ENCODE data around the gene DRC3.
"Not testable (repeated sequence)": the region's sequence is repeated elsewhere in the genome, so short reads cannot be mapped to it uniquely, and the experiment has no call there.

The DRC3 gene

GRCh38 chr17:17987187-17987896 is 14.7 kb downstream of the DRC3 start:
- H3K4me2 ChIP-seq (ENCODE audit: low read length): no peak overlapping the region
- H3K36me3 ChIP-seq (ENCODE audit: insufficient read depth, low read length): no peaks in the 10 kb centered on the region
- H3K9ac ChIP-seq (ENCODE audit: low read depth, low read length): no peak overlapping the region
- H3K27me3 ChIP-seq (ENCODE audit: control insufficient read depth, insufficient read depth, low read length): no peaks in the 10 kb centered on the region
- H3K4me1 ChIP-seq (ENCODE audit: control insufficient read depth, insufficient read depth, low read length): peaks cover 18% of the 10 kb centered on the region
- H3K9me3 ChIP-seq (replicated peaks; ENCODE audit: low read length): no peaks in the 10 kb centered on the region
- H3K4me3 ChIP-seq (ENCODE audit: low read length): no peak overlapping the region

GRCh38 chr17:17987901-17988300 is 15.2 kb downstream of the DRC3 start:
- no peaks in the 10 kb centered on the region for H3K9me3 ChIP-seq (replicated peaks; ENCODE audit: low read length)
- no peak overlapping the region for H3K4me2 ChIP-seq (ENCODE audit: low read length)
- no peaks in the 10 kb centered on the region for H3K27me3 ChIP-seq (ENCODE audit: control insufficient read depth, insufficient read depth, low read length)
- H3K4me3 ChIP-seq (ENCODE audit: low read length): no peak overlapping the region
- peaks cover 18% of the 10 kb centered on the region for H3K4me1 ChIP-seq (ENCODE audit: control insufficient read depth, insufficient read depth, low read length)
- H3K36me3 ChIP-seq (ENCODE audit: insufficient read depth, low read length): no peaks in the 10 kb centered on the region
- H3K9ac ChIP-seq (ENCODE audit: low read depth, low read length): no peak overlapping the region

GRCh38 chr17:17988427-17988945 is 15.8 kb downstream of the DRC3 start:
- H3K9me3 ChIP-seq (replicated peaks; ENCODE audit: low read length): no peaks in the 10 kb centered on the region
- no peaks in the 10 kb centered on the region for H3K27me3 ChIP-seq (ENCODE audit: control insufficient read depth, insufficient read depth, low read length)
- no peak overlapping the region for H3K9ac ChIP-seq (ENCODE audit: low read depth, low read length)
- H3K4me2 ChIP-seq (ENCODE audit: low read length): no peak overlapping the region
- H3K4me3 ChIP-seq (ENCODE audit: low read length): no peak overlapping the region
- peaks cover 13% of the 10 kb centered on the region for H3K4me1 ChIP-seq (ENCODE audit: control insufficient read depth, insufficient read depth, low read length)
- no peaks in the 10 kb centered on the region for H3K36me3 ChIP-seq (ENCODE audit: insufficient read depth, low read length)

- H3K27me3 ChIP-seq (ENCODE audit: control insufficient read depth, insufficient read depth, low read length): no peaks in the 10 kb centered on the region
- no peak overlapping the region for H3K4me2 ChIP-seq (ENCODE audit: low read length)
- no peaks in the 10 kb centered on the region for H3K36me3 ChIP-seq (ENCODE audit: insufficient read depth, low read length)
- no peaks in the 10 kb centered on the region for H3K9me3 ChIP-seq (replicated peaks; ENCODE audit: low read length)
- peaks cover 13% of the 10 kb centered on the region for H3K4me1 ChIP-seq (ENCODE audit: control insufficient read depth, insufficient read depth, low read length)
- H3K4me3 ChIP-seq (ENCODE audit: low read length): no peak overlapping the region
- H3K9ac ChIP-seq (ENCODE audit: low read depth, low read length): no peak overlapping the region
These were observed 16.4 kb downstream of the DRC3 start for GRCh38 chr17:17989081-17989480.

DNA sequence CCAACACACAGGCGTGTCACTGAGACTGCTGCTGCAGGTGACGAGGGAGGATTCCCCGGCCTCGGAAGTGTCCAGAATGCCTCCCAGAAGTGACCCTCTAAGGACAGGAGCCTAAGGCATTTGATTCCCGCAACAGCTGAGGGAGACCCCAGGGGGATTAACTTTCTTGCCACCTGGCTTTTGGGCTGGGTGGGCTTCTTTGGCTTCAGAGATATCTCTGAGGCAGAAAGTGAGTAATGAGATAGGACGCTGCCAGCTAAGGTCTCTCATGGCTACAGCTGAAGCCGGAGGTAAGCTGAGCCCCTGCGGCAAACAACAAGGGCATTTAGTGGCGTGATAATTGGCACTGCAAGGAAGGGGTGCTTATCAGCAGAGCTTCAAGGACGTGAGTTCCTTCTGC is 17.0 kb downstream of the DRC3 start:
- no peaks in the 10 kb centered on the region for H3K36me3 ChIP-seq (ENCODE audit: insufficient read depth, low read length)

GRCh38 chr17:17990282-17990681 is 17.6 kb downstream of the DRC3 start:
- Histone ChIP-seq H3K36me3 (ENCODE audit: insufficient read depth, low read length) (no peaks in the 10 kb centered on the region), H3K4me3 (ENCODE audit: low read length) (no peak overlapping the region), H3K9ac (ENCODE audit: low read depth, low read length) (no peak overlapping the region), H3K27me3 (ENCODE audit: control insufficient read depth, insufficient read depth, low read length) (no peaks in the 10 kb centered on the region), H3K4me2 (ENCODE audit: low read length) (no peak overlapping the region), H3K4me1 (ENCODE audit: control insufficient read depth, insufficient read depth, low read length) (peaks cover 13% of the 10 kb centered on the region), H3K9me3 (replicated peaks; ENCODE audit: low read length) (no peaks in the 10 kb centered on the region)

More for the DNA sequence above, 17.0 kb downstream of the DRC3 start:
- Histone ChIP-seq H3K27me3 (ENCODE audit: control insufficient read depth, insufficient read depth, low read length) (no peaks in the 10 kb centered on the region), H3K9ac (ENCODE audit: low read depth, low read length) (no peak overlapping the region), H3K4me2 (ENCODE audit: low read length) (no peak overlapping the region), H3K4me3 (ENCODE audit: low read length) (no peak overlapping the region), H3K4me1 (ENCODE audit: control insufficient read depth, insufficient read depth, low read length) (peaks cover 13% of the 10 kb centered on the region), H3K9me3 (replicated peaks; ENCODE audit: low read length) (no peaks in the 10 kb centered on the region)

- Histone ChIP-seq H3K9me3 (replicated peaks; ENCODE audit: low read length) (no peaks in the 10 kb centered on the region), H3K27me3 (ENCODE audit: control insufficient read depth, insufficient read depth, low read length) (no peaks in the 10 kb centered on the region), H3K4me2 (ENCODE audit: low read length) (no peak overlapping the region), H3K4me3 (ENCODE audit: low read length) (no peak overlapping the region), H3K36me3 (ENCODE audit: insufficient read depth, low read length) (no peaks in the 10 kb centered on the region), H3K9ac (ENCODE audit: low read depth, low read length) (no peak overlapping the region), H3K4me1 (ENCODE audit: control insufficient read depth, insufficient read depth, low read length) (peaks cover 13% of the 10 kb centered on the region)
These were observed 20.7 kb downstream of the DRC3 start for GRCh38 chr17:17993366-17993765.

GRCh38 chr17:17993852-17994251 is 21.2 kb downstream of the DRC3 start:
- Histone ChIP-seq H3K4me1 (ENCODE audit: control insufficient read depth, insufficient read depth, low read length) (peaks cover 13% of the 10 kb centered on the region), H3K27me3 (ENCODE audit: control insufficient read depth, insufficient read depth, low read length) (no peaks in the 10 kb centered on the region), H3K4me3 (ENCODE audit: low read length) (no peak overlapping the region), H3K36me3 (ENCODE audit: insufficient read depth, low read length) (no peaks in the 10 kb centered on the region), H3K9me3 (replicated peaks; ENCODE audit: low read length) (no peaks in the 10 kb centered on the region), H3K4me2 (ENCODE audit: low read length) (no peak overlapping the region), H3K9ac (ENCODE audit: low read depth, low read length) (no peak overlapping the region)

- Histone ChIP-seq H3K36me3 (ENCODE audit: insufficient read depth, low read length) (no peaks in the 10 kb centered on the region), H3K4me1 (ENCODE audit: control insufficient read depth, insufficient read depth, low read length) (peaks cover 13% of the 10 kb centered on the region), H3K4me3 (ENCODE audit: low read length) (no peak overlapping the region), H3K9ac (ENCODE audit: low read depth, low read length) (no peak overlapping the region), H3K9me3 (replicated peaks; ENCODE audit: low read length) (no peaks in the 10 kb centered on the region), H3K27me3 (ENCODE audit: control insufficient read depth, insufficient read depth, low read length) (no peaks in the 10 kb centered on the region), H3K4me2 (ENCODE audit: low read length) (no peak overlapping the region)
These were observed 21.8 kb downstream of the DRC3 start for GRCh38 chr17:17994271-17995069.

DNA sequence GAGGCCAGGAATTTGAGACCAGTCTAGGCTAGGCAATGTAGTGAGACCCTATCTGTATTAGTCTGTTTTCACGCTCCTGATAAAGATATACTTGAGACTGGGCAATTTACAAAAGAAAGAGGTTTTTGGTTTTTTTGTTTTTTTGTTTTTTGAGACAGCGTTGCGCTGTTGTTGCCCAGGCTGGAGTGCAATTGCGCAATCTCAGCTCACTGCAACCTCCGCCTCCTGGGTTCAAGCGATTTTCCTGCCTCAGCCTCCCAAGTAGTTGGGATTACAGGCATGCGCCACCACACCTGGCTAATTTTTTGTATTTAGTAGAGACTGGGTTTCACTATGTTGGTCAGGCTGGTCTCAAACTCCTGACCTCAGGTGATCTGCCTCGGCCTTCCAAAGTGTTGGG is 23.2 kb downstream of the DRC3 start:
- H3K4me1 ChIP-seq (ENCODE audit: control insufficient read depth, insufficient read depth, low read length); H3K9me3 ChIP-seq (replicated peaks; ENCODE audit: low read length); H3K4me2 ChIP-seq (ENCODE audit: low read length); H3K27me3 ChIP-seq (ENCODE audit: control insufficient read depth, insufficient read depth, low read length); H3K4me3 ChIP-seq (ENCODE audit: low read length); H3K36me3 ChIP-seq (ENCODE audit: insufficient read depth, low read length); H3K9ac ChIP-seq (ENCODE audit: low read depth, low read length): not testable (repeated sequence)

- no peaks in the 10 kb centered on the region for H3K36me3 ChIP-seq (ENCODE audit: insufficient read depth, low read length)
- no peak overlapping the region for H3K4me3 ChIP-seq (ENCODE audit: low read length)
- no peak overlapping the region for H3K4me2 ChIP-seq (ENCODE audit: low read length)
- no peaks in the 10 kb centered on the region for H3K27me3 ChIP-seq (ENCODE audit: control insufficient read depth, insufficient read depth, low read length)
- H3K9me3 ChIP-seq (replicated peaks; ENCODE audit: low read length): no peaks in the 10 kb centered on the region
- no peaks in the 10 kb centered on the region for H3K4me1 ChIP-seq (ENCODE audit: control insufficient read depth, insufficient read depth, low read length)
- H3K9ac ChIP-seq (ENCODE audit: low read depth, low read length): no peak overlapping the region
These were observed 26.3 kb downstream of the DRC3 start for GRCh38 chr17:17998934-17999333.
